PC-3 (cell line): Measurements from ENCODE around the gene ALCAM.

Experiments used
- CTCF ChIP-seq: fragments of 300-600 bp; sonication (generic); conservative IDR thresholded peaks from 2 replicates; pipeline ENCODE4 v1.5.1; 2017; ENCODE audit warnings: antibody characterized with exemption, low read depth, mild to moderate bottlenecking, low read length
- EZH2 ChIP-seq: fragments of 300-600 bp; sonication (generic); IDR thresholded peaks from one replicate; pipeline ENCODE4 v1.6.1; 2017; ENCODE audit warnings: antibody characterized with exemption, mild to moderate bottlenecking, low read length; ENCODE audit not compliant: unreplicated experiment
- EZH2phosphoT487 ChIP-seq: fragments of 300-600 bp; sonication (generic); IDR thresholded peaks from 2 replicates; pipeline ENCODE4 v1.6.1; 2018; ENCODE audit warnings: mild to moderate bottlenecking, antibody characterized with exemption, low read length, borderline replicate concordance

- TF ChIP-seq CTCF (no peak), EZH2 (no peak), EZH2phosphoT487 (no peak)
These were observed 73.4 kb downstream of the ALCAM start for GRCh38 chr3:105440113-105440512.
